Transverse colon (tissue), 3 donors: ENCODE results near the gene TRPV2.

Experiments used
- POLR2A ChIP-seq: fragments of 450-650 bp; IDR thresholded peaks from one replicate; pipeline ENCODE4 v1.6.1; 2016; ENCODE audit warnings: antibody characterized with exemption, mild to moderate bottlenecking, moderate library complexity
- POLR2AphosphoS5 ChIP-seq, 3 donors: sonication (generic); formaldehyde crosslinking; IDR thresholded peaks; one replicate each; pipeline ENCODE4 v1.6.1; 2016; ENCODE audit warnings: antibody characterized with exemption in 3 of 3

GRCh38 chr17:16443511-16444257 is 28.3 kb downstream of the TRPV2 start:
- no peak for TF ChIP-seq POLR2AphosphoS5 (IDR thresholded peaks at IDR 0.05)
- no peak for TF ChIP-seq POLR2A
